ENCODE results near the gene MED27. TPM values are rescaled to one million over a fixed set of nuclear protein-coding genes. Genes with fewer than 3 reads are reported as not detected.

Gene MED27
- total and polyA plus RNA-seq, 2 experiments from 2014 or later, result 18.3 to 69.2 TPM

GRCh38 chr9:132077881-132078698, 1.6 kb downstream of the MED27 start:
- no peaks in the 10 kb centered on the region for H3K27me3 ChIP-seq
- H3K9me3 ChIP-seq (ENCODE audit: low read depth), result no peaks in the 10 kb centered on the region
- no peak for TF ChIP-seq CTCF (IDR thresholded peaks at IDR 0.05; ENCODE audit: low read depth, low read length)
- H3K4me3 ChIP-seq, result peak overlapping the region; percentile 90
- H3K4me1 ChIP-seq (ENCODE audit: low read depth), result peaks cover 9% of the 10 kb centered on the region
- peak in 1 of 2 donors; percentile 63 for DNase-seq (ENCODE audit: low read depth in 1 of 2, low spot score in 1 of 2)
- peaks cover 18% of the 10 kb centered on the region for H3K36me3 ChIP-seq
- no peak overlapping the region for H3K27ac ChIP-seq

- TF ChIP-seq CTCF (IDR thresholded peaks at IDR 0.05; ENCODE audit: low read depth, low read length), result no peak
- Histone ChIP-seq H3K4me3 (no peak overlapping the region), H3K27me3 (no peaks in the 10 kb centered on the region), H3K27ac (no peak overlapping the region), H3K9me3 (ENCODE audit: low read depth) (no peaks in the 10 kb centered on the region), H3K4me1 (ENCODE audit: low read depth) (peaks cover 9% of the 10 kb centered on the region), H3K36me3 (peaks cover 18% of the 10 kb centered on the region)
- DNase-seq (ENCODE audit: low read depth in 1 of 2, low spot score in 1 of 2), result no peak
These were observed 3.8 kb downstream of the MED27 start for GRCh38 chr9:132075853-132076252.

GRCh38 chr9:132074736-132075135, 4.9 kb downstream of the MED27 start:
- H3K4me1 ChIP-seq (ENCODE audit: low read depth), result peaks cover 9% of the 10 kb centered on the region
- H3K9me3 ChIP-seq (ENCODE audit: low read depth), result no peaks in the 10 kb centered on the region
- peak in 1 of 2 donors; percentile 47 for DNase-seq (ENCODE audit: low read depth in 1 of 2, low spot score in 1 of 2)
- H3K27ac ChIP-seq, result no peak overlapping the region
- no peak overlapping the region for H3K4me3 ChIP-seq
- peaks cover 18% of the 10 kb centered on the region for H3K36me3 ChIP-seq
- H3K27me3 ChIP-seq, result no peaks in the 10 kb centered on the region
- TF ChIP-seq CTCF (IDR thresholded peaks at IDR 0.05; ENCODE audit: low read depth, low read length), result no peak

DNA sequence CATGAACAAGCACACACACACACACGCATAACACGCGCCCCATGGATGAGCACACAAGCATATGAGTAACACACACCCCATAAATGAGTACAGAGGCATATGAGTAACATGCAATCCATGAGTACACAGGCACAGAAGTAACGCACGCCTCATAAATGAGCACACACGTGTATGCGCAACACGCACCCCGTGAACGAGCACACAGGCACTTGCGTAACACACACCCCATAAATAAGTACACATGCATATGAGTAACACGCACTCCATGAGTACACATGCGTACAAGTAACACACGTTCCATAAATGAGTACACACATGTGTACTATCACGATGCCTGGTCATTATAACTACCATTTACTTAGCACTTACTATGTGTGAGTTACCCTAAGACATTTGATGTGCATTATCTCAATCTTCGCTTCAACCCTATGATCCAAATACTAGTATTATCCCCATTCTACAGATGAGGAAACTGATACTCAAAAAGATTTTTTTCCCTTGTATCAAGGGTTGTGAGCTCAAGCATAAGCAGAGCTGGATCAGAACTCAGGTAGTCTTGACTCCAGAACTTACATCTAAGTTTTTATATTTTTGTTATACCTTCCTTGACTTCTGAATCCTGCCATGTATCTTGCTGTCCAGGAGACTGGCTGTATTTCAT, 7.7 kb downstream of the MED27 start:
- TF ChIP-seq CTCF (IDR thresholded peaks at IDR 0.05; ENCODE audit: low read depth, low read length), result no peak
- no peak for DNase-seq (ENCODE audit: low read depth in 1 of 2, low spot score in 1 of 2)
- peaks cover 15% of the 10 kb centered on the region for H3K36me3 ChIP-seq
- H3K4me1 ChIP-seq (ENCODE audit: low read depth), result no peaks in the 10 kb centered on the region
- H3K4me3 ChIP-seq, result no peak overlapping the region
- H3K9me3 ChIP-seq (ENCODE audit: low read depth), result no peaks in the 10 kb centered on the region
- H3K27me3 ChIP-seq, result no peaks in the 10 kb centered on the region
- H3K27ac ChIP-seq, result no peak overlapping the region

DNA sequence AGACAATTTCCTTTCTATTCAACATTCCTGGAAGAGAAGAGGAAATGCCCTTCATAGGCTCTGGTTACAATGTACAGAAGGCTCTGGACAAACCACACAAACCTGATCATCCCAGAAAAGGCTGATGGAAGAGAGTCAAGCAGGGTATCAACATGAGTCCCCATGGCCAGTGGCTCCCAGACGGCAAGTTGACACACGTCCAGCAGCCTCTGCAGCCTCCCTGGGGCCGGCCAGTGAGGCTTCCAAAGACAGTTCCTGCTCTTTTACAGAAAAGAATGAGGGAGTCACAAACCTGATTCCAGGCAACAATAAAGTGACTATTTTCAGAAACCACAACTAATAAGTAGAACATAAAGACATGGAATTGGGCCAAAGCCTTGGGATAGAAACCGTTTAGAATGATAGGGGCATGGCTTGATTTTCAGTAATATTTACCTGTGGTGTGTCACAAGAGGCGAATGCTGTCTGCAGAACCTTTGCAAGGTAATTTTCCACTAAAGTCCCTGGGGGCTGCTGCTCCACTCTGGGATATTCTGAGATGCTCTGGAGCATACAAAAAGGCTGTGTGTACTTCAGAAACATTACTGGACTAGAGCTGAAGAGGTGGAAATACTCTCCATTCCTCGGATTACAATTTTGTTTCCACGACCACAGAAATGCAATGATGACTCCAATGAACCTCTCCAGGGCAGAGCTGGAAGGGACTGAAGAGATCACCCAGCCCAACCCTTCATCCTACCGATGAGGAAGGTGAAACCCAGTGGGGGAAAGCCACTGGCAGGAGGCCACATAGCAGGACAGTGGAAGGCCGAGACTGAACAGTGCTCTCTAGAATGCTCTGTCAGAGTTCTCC, 10.4 kb downstream of the MED27 start:
- Histone ChIP-seq H3K27ac (no peak overlapping the region), H3K9me3 (ENCODE audit: low read depth) (no peaks in the 10 kb centered on the region)
- TF ChIP-seq CTCF (IDR thresholded peaks at IDR 0.05; ENCODE audit: low read depth, low read length), result no peak

More for the DNA sequence above, 10.4 kb downstream of the MED27 start:
- Histone ChIP-seq H3K27me3 (no peaks in the 10 kb centered on the region), H3K4me3 (no peak overlapping the region), H3K36me3 (peaks cover 3% of the 10 kb centered on the region), H3K4me1 (ENCODE audit: low read depth) (peaks cover 15% of the 10 kb centered on the region)
- DNase-seq (ENCODE audit: low read depth in 1 of 2, low spot score in 1 of 2), result peak in 1 of 2 donors; percentile 43

Data from cardiac muscle cell (in vitro differentiated cells and primary cell).